GM21528 (cell line): ENCODE results near the gene ZNF133.

Experiments used
- ATAC-seq: cut with Tn5 transposase; IDR thresholded peaks from one replicate; pipeline ENCODE4 v1.9.1; 2021; ENCODE audit warnings: mild to moderate bottlenecking, moderate library complexity; ENCODE audit not compliant: unreplicated experiment, low FRiP score

ZNF133 gene

GRCh38 chr20:18359854-18360253 lies 71.5 kb downstream of the ZNF133 start:
- ATAC-seq, result no peak

GRCh38 chr20:18360635-18361034 lies 72.3 kb downstream of the ZNF133 start:
- ATAC-seq, result no peak

GRCh38 chr20:18361678-18362077 lies 73.4 kb downstream of the ZNF133 start:
- no peak for ATAC-seq

GRCh38 chr20:18362916-18363315 lies 74.6 kb downstream of the ZNF133 start:
- ATAC-seq, result no peak

GRCh38 chr20:18363708-18364107 lies 75.4 kb downstream of the ZNF133 start:
- no peak for ATAC-seq

- no peak for ATAC-seq
Measured at GRCh38 chr20:18364768-18365167, 76.4 kb downstream of the ZNF133 start.
